Transverse colon (tissue), 4 donors: ENCODE data around the gene SMIM43. TPM values are rescaled to one million over a fixed set of nuclear protein-coding genes. Genes with fewer than 3 reads are reported as not detected.

Source experiments
- DNase-seq: peaks from one replicate; pipeline ENCODE4 v3.0.0-alpha.2; 2019
- H3K27ac ChIP-seq, 4 donors: fragments of 200-600 bp; sonication (generic); 2 replicates each; pipeline ENCODE4 v1.5.1; 2016 to 2018; ENCODE audit warnings: inconsistent platforms in 4 of 4
- H3K27me3 ChIP-seq: fragments of 200-600 bp; sonication (generic); 2 replicates; pipeline ENCODE4 v1.5.1; 2017; ENCODE audit warnings: inconsistent platforms
- H3K36me3 ChIP-seq, 4 donors: fragments of 200-600 bp; sonication (generic); 2 replicates each; pipeline ENCODE4 v1.5.1; 2017 to 2019; ENCODE audit warnings: inconsistent platforms in 4 of 4
- H3K4me1 ChIP-seq, 4 donors: fragments of 200-600 bp; sonication (generic); 2 replicates each; pipeline ENCODE4 v1.5.1; 2017 to 2020; ENCODE audit warnings: inconsistent platforms in 4 of 4
- H3K4me3 ChIP-seq, 4 donors: fragments of 200-600 bp; sonication (generic); 1 replicate in 1 of 4; 2 replicates in 3 of 4; pipeline versions ENCODE4 v1.5.1 to v1.6.1; 2017 to 2019; ENCODE audit warnings: inconsistent platforms in 4 of 4
- H3K9me3 ChIP-seq, 2 donors: fragments of 200-600 bp; sonication (generic); 2 replicates each; pipeline ENCODE4 v1.5.1; 2017 to 2019; ENCODE audit warnings: inconsistent platforms in 2 of 2
- CTCF ChIP-seq, 5 experiments: fragments of 200-600 bp in 3 of 5; fragments of 450-650 bp in 2 of 5; sonication (generic) in 3 of 5; IDR thresholded peaks; 1 replicate in 2 of 5; 2 replicates in 3 of 5; pipeline ENCODE4 v1.5.1; 2016 to 2017; ENCODE audit warnings: antibody characterized with exemption in 5 of 5, inconsistent platforms in 3 of 5, mild to moderate bottlenecking in 2 of 5, moderate library complexity in 1 of 5
- EP300 ChIP-seq: sonication (generic); formaldehyde crosslinking; IDR thresholded peaks from one replicate; pipeline ENCODE4 v1.6.1; 2017; ENCODE audit warnings: antibody characterized with exemption, low read depth
- POLR2A ChIP-seq: fragments of 450-650 bp; IDR thresholded peaks from one replicate; pipeline ENCODE4 v1.6.1; 2016; ENCODE audit warnings: antibody characterized with exemption, mild to moderate bottlenecking, moderate library complexity
- POLR2AphosphoS5 ChIP-seq, 3 donors: sonication (generic); formaldehyde crosslinking; IDR thresholded peaks; one replicate each; pipeline ENCODE4 v1.6.1; 2016; ENCODE audit warnings: antibody characterized with exemption in 3 of 3
- WGBS, 2 donors: methylation state at CpG; one replicate each; pipeline ENCODE4 v1.1.5; 2018; ENCODE audit warnings: low coverage in 1 of 2; 5-methylcytosine and 5-hydroxymethylcytosine counted together
- in situ Hi-C, 4 donors: fragments of 200-750 bp; cut with MboI; loops; one replicate each; pipeline versions ENCODE4 v1.15.0 to v1.15.1; 2017; ENCODE audit warnings: low sequenced_read_pairs in 3 of 4, low pct_ligation_motif_present in 1 of 4, low pct_unique_long_range_greater_than_20kb in 1 of 4
- intact Hi-C: fragments of 100-400 bp; cut with DNase I; formaldehyde crosslinking; loops from one replicate; pipeline ENCODE4 v1.15.1; 2023; ENCODE audit warnings: low total_unique reads
- total RNA-seq, 4 donors: library from RNA; depleted of rRNA; stranded (reverse); fragments of >200 nt; gene quantifications; one replicate each; pipeline ENCODE4 v1.1.0, GENCODE V29; 2016

SMIM43 gene
- total RNA-seq, 4 donors from 2014 or later = 0.27 TPM; not detected in 3

DNA sequence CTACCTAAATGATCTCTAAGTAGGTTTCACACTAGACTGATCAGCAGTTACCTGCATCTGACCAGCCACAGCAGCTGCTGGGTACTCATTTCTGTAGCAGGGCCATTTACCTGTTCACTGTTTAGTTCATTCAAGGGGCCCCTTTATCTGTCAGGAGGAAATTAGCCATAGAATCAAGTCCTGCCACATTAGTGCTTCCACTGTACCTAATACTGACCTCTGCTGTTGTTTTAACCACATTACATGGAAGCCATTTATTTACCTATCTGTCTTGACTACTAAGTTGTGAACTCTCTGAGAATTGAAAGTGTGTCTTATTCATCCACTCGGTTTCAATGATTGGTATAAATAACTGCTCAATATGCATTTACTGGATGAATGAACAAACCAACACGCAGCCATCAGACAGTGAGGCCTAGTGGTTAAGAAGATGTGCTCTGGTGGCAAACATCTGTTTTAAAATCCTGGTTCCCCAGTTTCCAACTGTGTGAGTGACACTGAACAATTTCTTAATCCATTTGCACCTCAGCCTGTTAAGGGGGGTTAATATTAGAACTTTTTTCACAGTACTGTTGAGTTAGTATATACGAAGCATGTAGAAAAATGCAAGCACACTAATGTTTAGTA is 38.2 kb downstream of the SMIM43 start:
- no peak overlapping the region for H3K27ac ChIP-seq
- in situ Hi-C loops = loop anchor here (10.0 to 25.0 kb wide), 4 partner anchors 239 to 364 kb away; no protein-coding TSS in a partner anchor
- intact Hi-C loops = no loop called here
- no peaks in the 10 kb centered on the region for H3K27me3 ChIP-seq
- TF ChIP-seq POLR2AphosphoS5 (IDR thresholded peaks at IDR 0.05) = no peak
- TF ChIP-seq CTCF (IDR thresholded peaks at IDR 0.05) = peak; percentile 61 to 69 (median 64)
- WGBS, 2 donors = 38 to 42% methylated on average over 2 to 3 of the region's 3 CpGs
- H3K4me1 ChIP-seq = peaks cover 0 to under 1% (median 0%) of the 10 kb centered on the region in 4 donors
- H3K36me3 ChIP-seq = no peaks in the 10 kb centered on the region
- no peak overlapping the region for H3K4me3 ChIP-seq
- H3K9me3 ChIP-seq = no peaks in the 10 kb centered on the region
- no peak for DNase-seq

GRCh38 chr4:121724671-121725070 is 40.3 kb downstream of the SMIM43 start:
- TF ChIP-seq CTCF (IDR thresholded peaks at IDR 0.05) (no peak), POLR2A (no peak), POLR2AphosphoS5 (IDR thresholded peaks at IDR 0.05) (no peak), EP300 (no peak)
- intact Hi-C loops = no loop called here
- Histone ChIP-seq H3K27ac (no peak overlapping the region), H3K9me3 (no peaks in the 10 kb centered on the region), H3K27me3 (no peaks in the 10 kb centered on the region), H3K36me3 (no peaks in the 10 kb centered on the region), H3K4me3 (no peak overlapping the region), H3K4me1 (peaks cover 0 to 4% (median 0%) of the 10 kb centered on the region in 4 donors)
- in situ Hi-C loops = loop anchor here (10.0 to 25.0 kb wide), 4 partner anchors 237 to 362 kb away; no protein-coding TSS in a partner anchor
- WGBS, 2 donors = 84 to 100% methylated on average over 1 of the region's 1 CpG
- DNase-seq = no peak

DNA sequence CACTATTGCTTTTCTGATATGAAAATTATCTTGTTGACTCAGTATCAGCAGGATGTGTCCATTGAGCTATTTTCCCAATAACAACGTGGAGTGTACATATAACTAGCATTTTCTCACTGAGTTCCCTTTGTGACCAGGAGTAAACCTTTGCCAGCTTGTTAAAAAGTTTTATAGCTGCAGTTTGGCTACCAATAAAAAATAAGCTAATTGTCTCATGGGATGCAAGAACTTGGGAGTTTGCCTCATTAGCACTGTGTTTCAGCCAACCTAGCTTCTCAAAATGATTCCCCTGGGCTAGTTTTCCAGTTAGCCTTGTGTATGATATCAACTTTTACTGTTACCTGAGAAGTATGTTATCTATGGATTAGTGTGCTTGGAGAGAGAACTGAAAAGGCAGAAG is 43.3 kb downstream of the SMIM43 start:
- Histone ChIP-seq H3K4me3 (no peak overlapping the region), H3K9me3 (no peaks in the 10 kb centered on the region), H3K4me1 (peaks cover 0 to 4% (median 0%) of the 10 kb centered on the region in 4 donors), H3K27ac (no peak overlapping the region), H3K36me3 (no peaks in the 10 kb centered on the region), H3K27me3 (no peaks in the 10 kb centered on the region)
- no peak for DNase-seq
- 26 to 33% methylated on average over 1 of the region's 1 CpG for WGBS, 2 donors
- intact Hi-C loops = no loop called here
- in situ Hi-C loops = loop anchor here in 1 of 4 donors (10.0 kb wide), 1 partner anchor 347 kb away; no protein-coding TSS in a partner anchor
- TF ChIP-seq POLR2A = no peak

- TF ChIP-seq CTCF (IDR thresholded peaks at IDR 0.05) = no peak
- TF ChIP-seq POLR2AphosphoS5 (IDR thresholded peaks at IDR 0.05) = no peak
- no peak for TF ChIP-seq EP300
- TF ChIP-seq POLR2A = no peak
- H3K9me3 ChIP-seq = no peaks in the 10 kb centered on the region
- no peak for DNase-seq
- 83% methylated on average over 1 of the region's 1 CpG; no CpG with 5 or more reads in 1 of the 2 donors for WGBS, 2 donors
- intact Hi-C loops (no loop called here), in situ Hi-C loops (loop anchor here in 1 of 4 donors (10.0 kb wide), 1 partner anchor 345 kb away; no protein-coding TSS in a partner anchor)
- no peak overlapping the region for H3K27ac ChIP-seq
- H3K27me3 ChIP-seq = no peaks in the 10 kb centered on the region
- H3K4me1 ChIP-seq = peaks cover 0 to 4% (median 0%) of the 10 kb centered on the region in 4 donors
- no peaks in the 10 kb centered on the region for H3K36me3 ChIP-seq
- H3K4me3 ChIP-seq = no peak overlapping the region
These were observed 44.9 kb downstream of the SMIM43 start for GRCh38 chr4:121720109-121720508.
